HL-60/S4 treated with retinoic acid at 250 ng/mL for 4 days and 3 days (cell line): ENCODE measurements around the gene KMT2C.

Experiments used
- in situ Hi-C: fragments of 300-500 bp; cut with MboI; formaldehyde crosslinking; loops from 2 replicates; pipeline ENCODE4 v1.7.0; 2022; ENCODE audit warnings: low sequenced_read_pairs

Gene KMT2C

DNA sequence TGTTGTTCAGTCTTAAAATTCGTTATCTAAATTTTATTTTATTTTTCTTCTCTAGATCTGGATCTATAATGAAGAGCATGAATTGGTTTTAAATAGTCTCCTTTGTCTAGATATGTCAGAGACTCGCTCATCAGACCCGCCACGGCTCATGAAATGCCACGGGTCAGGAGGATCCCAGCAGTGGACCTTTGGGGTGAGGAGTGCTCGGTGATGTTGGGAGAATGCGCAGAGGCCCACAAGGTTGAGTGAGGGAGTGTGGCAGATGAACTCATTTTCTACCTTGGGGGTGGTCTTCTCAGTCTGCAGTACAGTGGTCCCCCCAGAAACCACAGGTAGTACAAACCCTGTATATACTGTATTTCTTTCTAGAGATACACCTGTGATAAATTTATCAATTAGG is 315.0 kb downstream of the KMT2C start:
- in situ Hi-C loops: no loop called here

DNA sequence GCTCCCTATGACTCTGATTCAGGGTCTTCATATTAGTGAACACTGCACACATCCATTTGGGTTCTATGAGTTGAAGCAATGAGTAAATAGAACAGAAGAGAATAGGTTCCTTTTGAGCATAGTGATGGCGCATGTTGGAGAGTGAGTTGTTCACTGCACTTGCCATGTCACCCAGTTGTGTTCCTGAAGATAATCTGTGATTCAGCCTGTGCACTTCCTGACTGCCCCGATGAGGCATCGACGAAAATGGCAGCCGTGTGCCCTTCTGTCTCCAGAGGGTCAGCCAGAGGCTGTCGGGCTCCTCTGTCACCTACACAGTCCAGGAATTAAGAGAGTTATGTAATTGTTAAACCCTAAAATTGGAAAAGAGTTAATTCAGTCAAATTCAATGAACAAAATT is 315.6 kb downstream of the KMT2C start:
- in situ Hi-C loops: no loop called here

DNA sequence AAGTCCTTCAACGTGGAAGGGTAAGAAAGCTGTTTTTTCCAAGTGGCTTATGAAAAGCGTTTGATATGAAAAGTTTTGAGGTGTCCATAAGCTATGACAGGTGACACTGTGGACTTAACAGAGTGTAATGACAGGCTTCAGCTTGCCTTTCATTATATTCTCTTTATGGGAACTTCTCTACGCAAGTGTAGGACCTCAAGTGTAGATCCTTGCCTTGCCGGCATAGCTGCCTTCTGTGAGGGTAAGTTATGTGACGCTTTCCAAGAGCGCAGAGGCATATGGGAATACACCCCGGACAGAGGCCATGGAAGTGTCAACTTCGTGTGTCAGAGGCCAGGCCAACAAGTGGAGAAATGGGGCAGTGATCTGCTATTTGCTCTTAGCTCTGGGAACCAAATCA is 318.4 kb downstream of the KMT2C start:
- in situ Hi-C loops: no loop called here

DNA sequence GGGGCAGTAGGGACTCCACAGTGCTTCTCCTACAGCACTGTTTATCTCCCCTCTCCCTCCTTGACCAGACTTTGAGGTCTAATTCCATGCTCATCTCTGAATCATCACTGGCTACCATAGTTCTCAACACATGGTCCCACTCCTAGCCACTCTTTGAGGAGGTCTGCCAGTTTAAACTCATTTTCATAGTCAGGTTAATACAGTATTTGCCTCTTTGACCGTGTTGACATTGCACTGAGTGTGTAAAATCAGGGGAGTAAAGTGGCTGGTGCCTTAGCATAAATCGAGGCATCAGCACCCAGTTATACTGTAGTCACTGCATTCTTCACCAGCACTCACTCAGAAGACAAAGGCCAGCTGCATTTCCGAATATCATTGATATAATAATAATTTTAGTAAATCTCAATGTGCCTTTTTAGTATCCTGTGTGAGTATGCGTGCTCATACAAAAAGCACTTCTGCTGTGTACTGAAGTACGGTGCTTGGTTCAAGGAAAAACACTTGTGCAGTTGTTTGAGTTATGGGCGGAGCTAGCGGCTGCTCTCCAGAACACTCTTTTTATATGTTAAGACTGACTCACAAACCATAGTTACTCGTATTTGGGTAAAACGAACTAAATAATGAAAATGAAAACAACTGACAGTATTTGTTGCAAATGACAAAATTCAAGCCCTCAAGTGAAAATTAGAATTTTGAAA is 320.6 kb downstream of the KMT2C start:
- in situ Hi-C loops: no loop called here

DNA sequence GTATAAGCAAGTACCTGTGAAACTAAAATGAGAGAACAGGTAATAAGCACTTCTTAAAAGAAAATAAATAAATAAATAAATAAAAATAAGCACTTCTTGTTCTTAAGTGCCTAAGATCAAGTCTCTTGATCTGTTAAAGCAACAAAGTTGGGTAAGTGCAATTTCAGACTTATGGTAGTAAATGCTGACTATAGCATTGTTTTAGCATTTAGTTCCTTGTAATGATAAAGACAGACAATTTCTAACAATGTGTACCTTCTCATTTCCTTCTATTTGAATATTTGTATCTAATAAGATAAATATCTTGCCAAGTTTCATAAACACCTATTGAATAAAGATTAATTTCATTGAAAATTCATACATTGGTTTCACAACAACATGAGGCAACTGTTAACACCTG is 323.0 kb downstream of the KMT2C start:
- in situ Hi-C loops: no loop called here

DNA sequence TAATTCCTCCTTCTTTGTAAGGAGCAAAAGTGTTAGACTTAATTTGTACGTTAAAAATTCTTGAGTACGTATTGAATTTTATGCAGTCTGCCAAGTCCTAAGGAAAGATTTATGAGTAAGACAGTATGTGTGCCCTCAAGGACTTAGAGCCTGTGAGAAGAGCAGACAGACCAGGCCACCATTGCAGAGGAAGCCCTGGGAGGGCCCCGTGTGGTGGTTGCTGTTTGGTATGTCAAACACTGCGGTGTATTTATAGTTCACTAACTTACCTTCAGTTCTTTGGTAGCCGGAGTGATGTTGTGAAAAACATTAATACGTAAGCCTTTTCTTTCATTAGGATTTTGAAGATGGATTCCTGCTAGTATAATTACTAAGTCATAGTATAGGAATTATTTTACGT is 327.4 kb downstream of the KMT2C start:
- in situ Hi-C loops: no loop called here

DNA sequence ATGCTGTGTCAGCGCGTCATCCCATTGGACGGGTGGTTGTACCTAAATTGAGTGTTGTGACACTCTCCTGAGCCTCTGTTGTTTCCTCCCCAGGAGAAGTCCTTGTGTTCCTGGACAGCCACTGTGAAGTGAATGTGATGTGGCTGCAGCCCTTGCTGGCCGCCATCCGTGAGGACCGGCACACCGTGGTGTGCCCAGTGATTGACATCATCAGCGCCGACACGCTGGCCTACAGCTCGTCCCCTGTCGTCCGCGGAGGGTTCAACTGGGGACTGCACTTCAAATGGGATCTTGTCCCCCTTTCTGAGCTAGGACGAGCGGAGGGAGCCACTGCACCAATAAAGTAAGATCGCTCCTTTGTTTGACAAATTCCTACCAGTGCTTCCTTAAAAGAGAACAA is 327.9 kb downstream of the KMT2C start:
- in situ Hi-C loops: no loop called here

DNA sequence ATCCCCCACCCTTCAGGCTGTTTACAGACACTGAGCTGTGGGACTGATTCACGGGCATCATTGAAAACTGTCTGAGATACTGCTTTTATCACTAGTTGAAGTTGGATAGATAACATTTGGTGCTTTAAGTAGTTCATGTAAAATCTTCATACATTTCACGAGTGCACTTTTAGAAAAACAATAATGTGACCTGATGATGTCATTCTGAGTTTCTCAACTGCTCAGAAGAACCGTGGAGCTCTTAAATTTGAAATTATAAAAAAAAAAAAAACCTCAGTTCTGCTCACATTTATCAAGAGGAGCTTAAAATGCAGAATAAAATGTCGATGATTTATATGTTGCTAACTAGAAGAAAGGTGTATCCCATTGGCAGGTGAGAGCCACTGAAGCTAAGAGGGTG is 328.8 kb downstream of the KMT2C start:
- in situ Hi-C loops: no loop called here

DNA sequence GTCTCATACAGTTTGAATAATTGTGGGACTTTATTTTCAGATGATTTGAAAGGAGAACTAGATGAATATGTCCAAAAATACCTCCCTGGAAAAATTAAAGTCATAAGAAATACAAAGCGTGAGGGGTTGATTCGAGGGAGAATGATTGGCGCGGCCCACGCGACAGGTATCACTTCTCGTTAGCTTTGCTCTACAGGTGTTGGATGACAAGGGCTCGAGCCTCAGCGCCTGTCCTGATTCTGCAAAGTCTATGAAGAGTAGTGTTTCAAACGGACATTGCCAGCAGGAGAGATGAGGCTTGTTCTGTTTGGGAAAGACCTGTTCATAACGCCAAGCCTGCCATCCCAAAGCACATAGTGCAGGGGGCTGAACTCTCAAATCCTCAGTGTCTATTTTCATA is 330.6 kb downstream of the KMT2C start:
- in situ Hi-C loops: no loop called here

DNA sequence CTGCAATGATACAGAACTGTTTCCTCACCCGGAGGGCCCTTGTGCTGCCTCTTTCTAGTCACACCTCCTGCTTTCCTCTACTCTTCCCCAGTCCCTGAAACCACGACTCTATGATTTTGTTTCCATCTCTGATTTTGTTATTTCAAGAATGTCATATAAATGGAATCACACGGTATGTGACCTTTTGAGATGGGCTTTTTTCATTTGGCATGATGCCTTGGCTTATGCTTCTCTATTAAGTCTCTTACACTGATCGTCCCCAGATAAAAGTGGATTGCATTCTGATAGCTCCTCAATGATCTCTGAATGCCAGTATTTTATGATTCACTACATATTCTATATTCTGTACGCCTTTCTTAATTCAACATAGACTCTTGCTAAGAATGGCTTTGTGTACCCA is 332.1 kb downstream of the KMT2C start:
- in situ Hi-C loops: no loop called here

DNA sequence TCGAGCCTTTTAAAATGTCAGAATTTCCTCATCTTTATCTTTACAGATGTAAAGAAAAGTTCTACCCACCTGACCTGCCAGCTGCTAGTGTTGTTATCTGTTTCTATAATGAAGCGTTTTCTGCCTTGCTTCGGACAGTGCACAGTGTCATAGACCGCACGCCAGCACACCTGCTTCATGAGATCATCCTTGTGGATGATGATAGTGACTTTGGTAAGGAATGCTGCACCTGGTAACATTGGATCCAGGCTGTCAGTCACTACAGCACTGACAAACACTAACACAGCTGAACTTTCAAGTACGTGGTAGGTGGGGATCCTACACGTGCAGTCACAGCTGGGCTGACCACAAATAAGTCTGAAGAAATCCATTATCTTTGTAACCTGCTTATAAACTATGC is 332.7 kb downstream of the KMT2C start:
- in situ Hi-C loops: no loop called here

DNA sequence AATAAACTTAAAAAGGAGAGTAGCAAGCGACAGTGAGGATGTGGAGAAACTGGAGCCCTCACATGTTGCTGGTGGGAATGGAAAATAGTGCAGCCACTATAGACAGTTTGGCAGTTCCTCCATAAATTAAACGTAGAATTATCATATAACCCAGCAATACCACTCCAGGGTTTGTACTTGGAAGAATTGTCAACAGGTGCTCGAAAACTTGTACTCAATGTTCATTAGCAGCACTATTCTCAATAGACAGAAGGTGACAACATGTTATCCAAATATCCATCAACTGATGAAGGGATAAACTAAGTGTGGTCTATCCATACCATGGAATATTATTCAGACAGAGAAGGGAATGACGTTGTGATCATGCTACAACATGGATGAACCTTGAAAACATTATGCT is 338.5 kb downstream of the KMT2C start:
- in situ Hi-C loops: no loop called here

DNA sequence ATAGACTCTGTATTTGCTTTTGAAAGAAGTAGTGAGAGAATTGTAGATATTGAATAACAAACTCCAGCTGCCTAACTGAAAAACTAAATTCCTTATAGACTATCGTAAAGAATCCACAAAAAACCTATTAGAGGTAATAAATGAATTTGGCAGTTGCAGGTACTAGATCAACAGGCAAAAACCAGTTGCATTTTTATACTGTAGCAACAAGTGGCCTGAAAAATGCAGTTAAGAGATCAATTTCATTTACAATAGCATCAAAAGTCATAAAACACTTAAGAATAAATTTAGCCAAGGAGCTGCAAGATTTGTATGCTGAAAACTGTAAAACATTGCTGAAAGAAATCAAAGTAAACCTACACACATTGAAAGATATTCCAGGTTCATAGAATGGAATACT is 340.0 kb downstream of the KMT2C start:
- in situ Hi-C loops: no loop called here

DNA sequence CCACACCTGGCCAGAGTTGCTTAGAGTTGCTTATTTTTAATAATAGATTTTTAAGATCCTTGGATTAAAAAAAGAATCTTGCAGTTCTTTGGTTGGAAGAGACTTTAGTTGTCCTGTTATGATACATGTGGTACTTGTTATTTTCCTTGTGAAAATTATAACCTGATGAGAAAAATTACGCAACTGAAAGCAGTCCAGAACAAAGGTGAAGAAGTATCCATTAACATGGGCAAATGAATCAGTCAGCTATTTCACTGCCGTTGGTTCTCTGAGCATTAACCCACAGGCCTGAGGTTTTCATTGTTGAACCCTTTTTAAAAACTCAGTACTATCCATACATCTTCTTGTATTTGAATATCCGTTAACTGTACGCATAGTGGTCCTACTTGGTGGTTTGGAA is 342.1 kb downstream of the KMT2C start:
- in situ Hi-C loops: no loop called here

DNA sequence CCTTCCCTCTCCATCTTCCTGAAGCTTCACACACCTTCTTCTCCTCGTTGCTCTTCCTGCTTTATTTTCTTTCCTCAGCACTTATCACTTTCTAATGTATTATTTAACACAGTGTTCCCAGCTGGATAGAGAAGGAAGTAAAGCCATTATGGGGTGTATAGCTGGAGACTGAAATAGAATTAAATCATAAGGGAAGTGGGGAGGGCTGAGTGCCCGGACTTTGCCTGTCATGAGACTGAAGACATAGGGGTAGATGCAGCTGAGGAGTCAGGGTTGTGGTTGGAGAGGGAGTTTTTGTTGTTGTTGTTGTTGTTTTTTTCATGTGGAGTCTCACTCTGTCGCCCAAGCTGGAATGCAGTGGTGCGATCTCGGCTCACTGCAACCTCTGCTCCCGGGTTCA is 345.1 kb downstream of the KMT2C start:
- in situ Hi-C loops: no loop called here

DNA sequence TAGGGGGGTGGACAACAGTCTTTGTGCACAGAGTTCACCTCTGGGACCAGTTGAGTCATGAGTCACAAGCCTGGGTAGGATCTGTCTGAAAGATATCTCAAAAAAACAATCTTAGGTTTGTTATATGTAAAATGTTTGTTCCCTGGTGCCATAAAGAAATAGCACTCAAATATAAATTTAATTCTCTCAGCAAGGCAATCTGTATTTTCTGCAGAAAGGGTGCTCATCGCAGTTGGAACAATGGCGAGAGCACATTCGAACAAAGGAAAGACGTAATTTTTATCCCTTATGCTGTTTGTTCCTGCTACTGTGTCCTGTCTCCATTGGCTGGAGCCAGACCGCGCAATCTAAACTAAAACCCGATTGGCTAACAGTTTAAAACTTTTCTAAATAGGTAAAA is 346.6 kb downstream of the KMT2C start:
- in situ Hi-C loops: no loop called here

DNA sequence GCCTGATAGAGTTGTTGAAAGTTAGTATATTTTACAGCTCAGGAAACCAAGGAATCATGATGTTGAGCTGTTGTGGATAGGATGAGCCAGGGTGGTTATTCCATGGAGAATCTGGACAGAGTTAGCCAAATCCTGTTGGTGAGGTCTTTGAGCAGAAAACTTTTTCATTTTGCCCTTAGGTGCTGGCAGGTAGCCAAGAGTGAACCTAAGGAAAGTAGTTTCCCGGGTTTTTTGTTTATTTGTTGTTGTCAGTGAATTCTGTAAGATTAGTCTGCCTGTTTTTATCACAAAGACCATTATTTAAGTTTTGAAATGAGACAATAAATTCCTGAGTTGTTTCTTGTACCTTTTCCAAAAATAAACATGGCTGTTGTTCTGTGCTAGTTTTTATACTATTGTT is 349.3 kb downstream of the KMT2C start:
- in situ Hi-C loops: no loop called here

DNA sequence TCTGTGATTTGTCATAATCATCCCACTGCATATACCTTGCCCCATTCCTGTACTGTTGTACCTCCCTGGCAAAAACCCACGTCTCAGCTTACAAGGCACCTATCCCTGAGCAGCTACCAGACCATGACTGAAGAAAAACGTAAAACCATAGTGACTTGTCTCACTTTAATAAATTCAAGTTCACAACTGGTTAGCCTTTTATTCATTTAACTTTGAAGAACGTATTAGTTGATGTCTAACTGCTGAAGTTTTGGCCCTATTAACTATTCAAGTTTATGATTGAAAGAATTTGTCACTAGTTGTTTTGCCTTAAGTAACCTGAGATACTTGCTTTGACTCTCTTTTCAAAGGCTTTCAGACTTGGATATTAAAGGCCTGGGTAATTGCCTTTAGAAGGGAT is 350.7 kb downstream of the KMT2C start:
- in situ Hi-C loops: no loop called here
